Vagina (tissue), 2 donors: ENCODE measurements around the gene SMAD6.

ENCODE experiments used
- POLR2A ChIP-seq, 2 donors: fragments of 450-650 bp; IDR thresholded peaks; one replicate each; pipeline ENCODE4 v1.6.1; 2017; ENCODE audit warnings: antibody characterized with exemption in 2 of 2, mild to moderate bottlenecking in 2 of 2, moderate library complexity in 2 of 2
- POLR2AphosphoS5 ChIP-seq, 2 donors: sonication (generic); formaldehyde crosslinking; IDR thresholded peaks; one replicate each; pipeline ENCODE4 v1.9.0; 2017; ENCODE audit warnings: antibody characterized with exemption in 2 of 2, mild to moderate bottlenecking in 2 of 2, low read depth in 1 of 2; ENCODE audit not compliant: insufficient read depth in 1 of 2
- TF ChIP-seq, protein P1 (sequence below), 3 experiments: fragments of 450-650 bp in 2 of 3; fragments of 200-600 bp in 1 of 3; sonication (generic) in 1 of 3; IDR thresholded peaks; one replicate each; pipeline ENCODE4 v1.5.1; 2017 to 2019; ENCODE audit warnings: antibody characterized with exemption in 3 of 3, mild to moderate bottlenecking in 2 of 3, moderate library complexity in 2 of 3

DNA sequence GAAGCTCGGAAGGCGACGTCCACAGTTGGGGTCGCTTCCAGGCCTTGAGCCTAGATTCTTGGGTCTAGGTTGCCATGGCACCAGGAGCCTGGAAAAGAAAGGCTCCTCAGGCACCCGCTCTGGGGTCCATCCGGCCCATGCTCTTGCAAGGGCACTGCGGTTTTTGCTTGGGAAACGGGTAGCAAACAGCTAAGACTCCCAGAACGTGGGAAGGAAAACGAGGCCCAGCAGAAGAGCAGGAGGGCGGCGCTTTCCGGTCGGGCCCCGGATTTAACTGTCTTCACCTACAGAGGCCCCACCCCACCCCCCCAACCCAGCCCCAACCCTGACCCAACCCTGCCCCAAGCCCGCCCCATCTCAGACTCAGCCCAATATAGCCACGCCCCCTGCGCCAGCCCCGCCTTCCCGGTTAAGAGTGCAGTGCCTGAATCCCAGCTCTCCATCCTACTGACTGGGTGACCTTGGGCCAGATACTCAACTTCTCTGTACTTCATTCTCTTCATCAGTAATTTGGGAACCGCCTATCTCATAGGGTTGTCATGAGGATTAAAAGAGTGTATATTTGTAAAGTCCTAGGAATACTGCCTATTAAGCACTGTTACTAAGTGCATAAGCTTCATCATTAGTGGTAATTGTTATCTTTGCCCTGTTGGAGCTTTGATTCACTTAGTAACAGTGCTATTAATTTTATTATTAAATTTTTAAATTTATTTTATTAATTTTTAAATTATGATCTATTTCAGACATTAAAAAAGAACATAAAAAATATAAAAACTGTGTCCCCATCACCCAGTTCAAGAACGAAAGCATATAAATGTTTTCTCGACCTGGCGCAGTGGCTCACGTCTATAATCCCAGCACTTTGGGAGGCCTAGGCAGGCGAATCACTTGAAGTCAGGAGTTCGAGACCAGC lies 28.4 kb upstream of the SMAD6 start:
- TF ChIP-seq, protein P1, sequence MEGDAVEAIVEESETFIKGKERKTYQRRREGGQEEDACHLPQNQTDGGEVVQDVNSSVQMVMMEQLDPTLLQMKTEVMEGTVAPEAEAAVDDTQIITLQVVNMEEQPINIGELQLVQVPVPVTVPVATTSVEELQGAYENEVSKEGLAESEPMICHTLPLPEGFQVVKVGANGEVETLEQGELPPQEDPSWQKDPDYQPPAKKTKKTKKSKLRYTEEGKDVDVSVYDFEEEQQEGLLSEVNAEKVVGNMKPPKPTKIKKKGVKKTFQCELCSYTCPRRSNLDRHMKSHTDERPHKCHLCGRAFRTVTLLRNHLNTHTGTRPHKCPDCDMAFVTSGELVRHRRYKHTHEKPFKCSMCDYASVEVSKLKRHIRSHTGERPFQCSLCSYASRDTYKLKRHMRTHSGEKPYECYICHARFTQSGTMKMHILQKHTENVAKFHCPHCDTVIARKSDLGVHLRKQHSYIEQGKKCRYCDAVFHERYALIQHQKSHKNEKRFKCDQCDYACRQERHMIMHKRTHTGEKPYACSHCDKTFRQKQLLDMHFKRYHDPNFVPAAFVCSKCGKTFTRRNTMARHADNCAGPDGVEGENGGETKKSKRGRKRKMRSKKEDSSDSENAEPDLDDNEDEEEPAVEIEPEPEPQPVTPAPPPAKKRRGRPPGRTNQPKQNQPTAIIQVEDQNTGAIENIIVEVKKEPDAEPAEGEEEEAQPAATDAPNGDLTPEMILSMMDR (IDR thresholded peaks at IDR 0.05) = no peak
- TF ChIP-seq POLR2A (IDR thresholded peaks at IDR 0.05) (no peak), POLR2AphosphoS5 (IDR thresholded peaks at IDR 0.05; ENCODE audit: insufficient read depth in 1 of 2, low read depth in 1 of 2) (no peak)
